ENCODE measurements around the gene XRCC3.
"Not testable (repeated sequence)": the region's sequence is repeated elsewhere in the genome, so short reads cannot be mapped to it uniquely, and the experiment has no call there.

Gene XRCC3

GRCh38 chr14:103694572-103695026, 20.7 kb downstream of the XRCC3 start:
- TF ChIP-seq, protein P1, sequence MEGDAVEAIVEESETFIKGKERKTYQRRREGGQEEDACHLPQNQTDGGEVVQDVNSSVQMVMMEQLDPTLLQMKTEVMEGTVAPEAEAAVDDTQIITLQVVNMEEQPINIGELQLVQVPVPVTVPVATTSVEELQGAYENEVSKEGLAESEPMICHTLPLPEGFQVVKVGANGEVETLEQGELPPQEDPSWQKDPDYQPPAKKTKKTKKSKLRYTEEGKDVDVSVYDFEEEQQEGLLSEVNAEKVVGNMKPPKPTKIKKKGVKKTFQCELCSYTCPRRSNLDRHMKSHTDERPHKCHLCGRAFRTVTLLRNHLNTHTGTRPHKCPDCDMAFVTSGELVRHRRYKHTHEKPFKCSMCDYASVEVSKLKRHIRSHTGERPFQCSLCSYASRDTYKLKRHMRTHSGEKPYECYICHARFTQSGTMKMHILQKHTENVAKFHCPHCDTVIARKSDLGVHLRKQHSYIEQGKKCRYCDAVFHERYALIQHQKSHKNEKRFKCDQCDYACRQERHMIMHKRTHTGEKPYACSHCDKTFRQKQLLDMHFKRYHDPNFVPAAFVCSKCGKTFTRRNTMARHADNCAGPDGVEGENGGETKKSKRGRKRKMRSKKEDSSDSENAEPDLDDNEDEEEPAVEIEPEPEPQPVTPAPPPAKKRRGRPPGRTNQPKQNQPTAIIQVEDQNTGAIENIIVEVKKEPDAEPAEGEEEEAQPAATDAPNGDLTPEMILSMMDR (IDR thresholded peaks at IDR 0.05): no peak
- no peak overlapping the region for H3K4me3 ChIP-seq (ENCODE audit: low read depth in 1 of 2, low read length in 1 of 2)
- no peaks in the 10 kb centered on the region for H3K9me3 ChIP-seq
- no peaks in the 10 kb centered on the region for H3K27me3 ChIP-seq
- H3K4me1 ChIP-seq (ENCODE audit: control insufficient read depth in 1 of 2, insufficient read depth in 1 of 2, low read depth in 1 of 2, low read length in 1 of 2): no peaks in the 10 kb centered on the region
- no peak overlapping the region for H3K27ac ChIP-seq
- peaks cover 89% of the 10 kb centered on the region for H3K36me3 ChIP-seq

GRCh38 chr14:103693515-103693914, 21.7 kb downstream of the XRCC3 start:
- TF ChIP-seq, protein P1 (IDR thresholded peaks at IDR 0.05): no peak
- Histone ChIP-seq H3K36me3 (peaks cover 89% of the 10 kb centered on the region), H3K27me3 (no peaks in the 10 kb centered on the region), H3K27ac (no peak overlapping the region), H3K4me1 (ENCODE audit: control insufficient read depth in 1 of 2, insufficient read depth in 1 of 2, low read depth in 1 of 2, low read length in 1 of 2) (no peaks in the 10 kb centered on the region), H3K4me3 (ENCODE audit: low read depth in 1 of 2, low read length in 1 of 2) (no peak overlapping the region), H3K9me3 (no peaks in the 10 kb centered on the region)

DNA sequence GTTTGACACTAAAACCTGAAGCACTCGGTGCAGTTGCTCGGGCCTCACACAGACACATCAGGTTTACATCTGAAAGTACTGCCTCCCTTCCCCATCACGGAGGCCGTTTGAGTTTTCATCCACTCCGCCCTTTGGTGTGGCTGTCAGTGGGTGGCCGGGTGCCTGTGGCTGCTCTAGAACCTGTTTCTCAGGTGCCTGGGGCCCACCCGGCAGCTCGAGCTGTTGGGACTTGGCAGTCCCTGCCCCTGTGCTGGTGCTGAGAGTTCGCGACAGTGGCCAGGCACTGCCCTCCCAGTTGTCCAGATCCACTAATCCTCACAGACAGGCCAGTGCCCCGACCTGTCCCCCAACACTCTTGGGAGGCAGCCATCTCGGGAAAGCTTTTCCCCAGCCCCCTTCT, 22.4 kb downstream of the XRCC3 start:
- Histone ChIP-seq H3K36me3 (peaks cover 89% of the 10 kb centered on the region), H3K27ac (no peak overlapping the region), H3K4me3 (ENCODE audit: low read depth in 1 of 2, low read length in 1 of 2) (no peak overlapping the region), H3K9me3 (no peaks in the 10 kb centered on the region), H3K4me1 (ENCODE audit: control insufficient read depth in 1 of 2, insufficient read depth in 1 of 2, low read depth in 1 of 2, low read length in 1 of 2) (no peaks in the 10 kb centered on the region), H3K27me3 (no peaks in the 10 kb centered on the region)
- TF ChIP-seq, protein P1 (IDR thresholded peaks at IDR 0.05): no peak

DNA sequence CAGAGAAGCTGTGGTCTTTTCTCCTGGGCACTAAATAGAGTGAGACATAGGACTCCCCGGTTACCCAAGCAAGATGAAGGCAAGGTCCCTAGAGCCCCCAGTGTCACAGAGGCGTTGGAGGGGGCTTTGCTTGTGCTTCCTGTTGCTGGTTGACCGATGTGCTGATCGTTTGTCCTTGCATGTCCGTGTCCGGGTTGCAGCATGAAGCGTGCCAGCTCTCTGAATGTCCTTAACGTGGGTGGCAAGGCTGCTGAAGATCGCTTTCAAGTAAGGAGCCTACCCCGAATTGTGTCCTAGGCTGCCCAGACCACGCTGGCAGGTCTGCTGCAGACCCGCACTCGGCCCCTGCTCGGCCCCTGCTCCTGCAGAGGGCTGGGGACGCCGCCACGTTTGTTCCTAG, 23.1 kb downstream of the XRCC3 start:
- Histone ChIP-seq H3K27ac (no peak overlapping the region), H3K27me3 (no peaks in the 10 kb centered on the region), H3K9me3 (no peaks in the 10 kb centered on the region), H3K4me1 (ENCODE audit: control insufficient read depth in 1 of 2, insufficient read depth in 1 of 2, low read depth in 1 of 2, low read length in 1 of 2) (no peaks in the 10 kb centered on the region), H3K36me3 (peaks cover 89% of the 10 kb centered on the region), H3K4me3 (ENCODE audit: low read depth in 1 of 2, low read length in 1 of 2) (no peak overlapping the region)
- TF ChIP-seq, protein P1 (IDR thresholded peaks at IDR 0.05): no peak

DNA sequence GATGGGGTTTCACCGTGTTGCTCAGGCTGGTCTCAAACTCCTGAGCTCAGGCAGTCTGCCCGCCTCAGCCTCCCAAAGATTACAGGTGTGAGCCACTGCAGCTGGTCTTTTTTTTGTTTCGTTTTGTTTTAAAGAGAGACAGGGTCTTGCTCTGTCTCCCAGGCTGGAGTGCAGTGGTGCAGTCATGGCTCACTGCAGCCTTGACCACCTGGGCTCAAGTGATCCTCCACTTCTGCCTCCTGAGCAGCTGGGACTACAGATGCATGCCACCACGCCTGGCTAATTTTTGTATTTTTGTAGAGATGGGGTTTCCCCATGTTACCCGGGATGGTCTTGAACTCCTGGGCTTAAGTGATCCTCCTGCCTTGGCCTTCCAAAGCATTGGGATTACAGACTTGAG, 23.6 kb downstream of the XRCC3 start:
- H3K36me3 ChIP-seq: peaks cover 89% of the 10 kb centered on the region
- H3K27ac ChIP-seq; H3K27me3 ChIP-seq; H3K4me1 ChIP-seq (ENCODE audit: control insufficient read depth in 1 of 2, insufficient read depth in 1 of 2, low read depth in 1 of 2, low read length in 1 of 2); H3K4me3 ChIP-seq (ENCODE audit: low read depth in 1 of 2, low read length in 1 of 2); H3K9me3 ChIP-seq: not testable (repeated sequence)

- no peak overlapping the region for H3K4me3 ChIP-seq (ENCODE audit: low read depth in 1 of 2, low read length in 1 of 2)
- H3K27me3 ChIP-seq: no peaks in the 10 kb centered on the region
- H3K27ac ChIP-seq: no peak overlapping the region
- no peaks in the 10 kb centered on the region for H3K9me3 ChIP-seq
- H3K36me3 ChIP-seq: peaks cover 89% of the 10 kb centered on the region
- TF ChIP-seq, protein P1 (IDR thresholded peaks at IDR 0.05): no peak
- no peaks in the 10 kb centered on the region for H3K4me1 ChIP-seq (ENCODE audit: control insufficient read depth in 1 of 2, insufficient read depth in 1 of 2, low read depth in 1 of 2, low read length in 1 of 2)
These were observed 24.9 kb downstream of the XRCC3 start for GRCh38 chr14:103690332-103690731.

All from neutrophil (primary cell).